Psoas muscle (tissue), 8 donors: ENCODE results near the gene CENPT. TPM values are rescaled to one million over a fixed set of nuclear protein-coding genes. Genes with fewer than 3 reads are reported as not detected.

Source experiments
- ATAC-seq, 4 donors: fragments of 200-7000 bp; cut with Tn5 transposase; one replicate each; pipeline ENCODE4 v1.9.1; 2020; ENCODE audit warnings: moderate library complexity in 3 of 4, mild to moderate bottlenecking in 2 of 4
- DNase-seq, 2 donors: peaks; one replicate each; pipeline ENCODE4 v3.0.0-alpha.2; 2020
- H3K27ac ChIP-seq: fragments of 200-600 bp; one replicate; pipeline ENCODE4 v1.8.0; 2022
- H3K27me3 ChIP-seq, 3 donors: fragments of 200-600 bp in 1 of 3; one replicate each; pipeline versions ENCODE4 v1.6.1 to v1.8.0; 2013 to 2022; ENCODE audit warnings: low read length in 2 of 3, mild to moderate bottlenecking in 2 of 3, moderate library complexity in 1 of 3; ENCODE audit not compliant: insufficient read depth in 3 of 3
- H3K36me3 ChIP-seq, 2 donors: fragments of 200-600 bp in 1 of 2; one replicate each; pipeline versions ENCODE4 v1.6.1 to v1.8.0; 2013 to 2022; ENCODE audit warnings: low read depth in 1 of 2, mild to moderate bottlenecking in 1 of 2, moderate library complexity in 1 of 2; ENCODE audit not compliant: insufficient read depth in 1 of 2
- H3K4me1 ChIP-seq: fragments of 200-600 bp; one replicate; pipeline ENCODE4 v1.8.0; 2022
- H3K4me3 ChIP-seq: fragments of 200-600 bp; one replicate; pipeline ENCODE4 v1.8.0; 2022; ENCODE audit warnings: mild to moderate bottlenecking
- H3K9me3 ChIP-seq: fragments of 200-600 bp; one replicate; pipeline ENCODE4 v1.8.0; 2022
- WGBS, 3 donors: extraction: QIAGEN DNeasy Blood & Tissue Kit; methylation state at CpG; one replicate each; pipeline versions ENCODE4 v1.1.6 to v1.1.7; 2013; 5-methylcytosine and 5-hydroxymethylcytosine counted together
- intact Hi-C, 2 donors: fragments of 100-400 bp; cut with DNase I; formaldehyde crosslinking; loops; one replicate each; pipeline versions ENCODE4 v1.11.0 to v1.14.2; 2022
- polyA plus RNA-seq, 3 donors: library from polyadenylated mRNA; stranded (reverse); fragments of 200-250 nt; gene quantifications; one replicate each; pipeline ENCODE4 v1.2.3, GENCODE V29; 2013
- total RNA-seq, 4 donors: library from RNA; stranded (reverse); fragmentation: NEBNext Ultra II Directional in 2 of 4; extraction: Animal tissue kit (Norgen Biotek cat#: 25700) in 2 of 4; gene quantifications; one replicate each; pipeline versions ENCODE4 v1.2.1 to v1.2.4, GENCODE V29; 2021 to 2023
- TF ChIP-seq, protein P1 (sequence below): fragments of 200-600 bp; IDR thresholded peaks from one replicate; pipeline ENCODE4 v1.8.0; 2022; ENCODE audit warnings: antibody characterized with exemption
- donor health status: healthy with polysubstance abuse.
- donor health status: DM: no; HTN: no; CAD: no; lungs with moderate emphysema.
- donor health status: Bipolar disorder and iron deficiency.
- donor health status: healthy.
- donor health status: DM: yes; HTN: yes; CAD: no.
- donor health status: DM: no; HTN: no; CAD: no.
- donor health status: DM: no; HTN: no; CAD: no.
- donor health status: DM: yes; HTN: yes; CAD: no.

CENPT gene
- total and polyA plus RNA-seq, 7 donors: 13.8 to 26.4 (median 19.9) TPM

DNA sequence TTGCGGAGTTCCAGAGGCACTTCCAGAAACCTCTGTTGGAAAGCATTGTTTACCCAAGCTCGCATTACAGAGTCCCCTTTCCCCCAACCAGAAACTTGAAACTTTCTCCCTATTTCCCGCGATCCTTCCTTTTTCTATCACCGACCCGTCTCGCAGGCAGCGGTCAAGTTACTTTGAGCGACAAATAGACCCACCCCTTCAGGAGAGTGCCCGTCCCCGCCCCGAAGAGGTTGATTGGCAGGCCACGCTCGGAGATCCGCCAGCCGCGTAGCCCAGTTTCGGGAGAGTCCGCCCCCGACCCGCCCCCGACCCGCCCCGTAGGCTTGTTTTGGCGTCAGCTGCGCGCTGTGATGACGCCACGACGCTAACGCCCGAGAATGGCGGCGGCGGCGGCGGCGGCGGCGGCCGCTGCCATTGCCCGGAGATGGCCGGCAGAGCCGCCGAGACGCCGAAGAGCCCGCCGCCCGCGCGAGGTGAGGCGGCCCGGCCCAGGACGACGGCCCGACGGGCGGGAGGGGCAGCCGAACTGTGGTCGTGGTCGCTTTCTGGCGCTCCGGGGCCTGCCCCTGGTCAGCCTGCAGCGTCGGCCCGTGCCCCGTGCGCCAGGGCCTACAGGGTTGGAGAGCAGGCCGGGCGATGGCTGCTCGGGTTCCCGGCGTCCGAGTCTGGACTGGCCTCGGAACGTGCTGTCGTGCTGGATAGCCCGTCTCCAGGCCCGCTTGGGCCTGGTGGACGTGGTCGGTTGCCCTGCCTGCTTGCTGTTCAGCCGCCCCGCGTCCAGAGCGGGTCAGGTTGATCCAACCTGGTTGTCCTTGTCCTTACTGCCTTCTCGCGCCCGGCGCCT lies 45.6 kb upstream of the CENPT start, which contains the start of gene PSKH1:
PSKH1 (plus strand) TSS at position 356 of the 844 bp plus-strand sequence. CDS start 15,496 bp downstream, outside the sequence.
- intact Hi-C loops: no loop called here
- Histone ChIP-seq H3K9me3 (no peaks in the 10 kb centered on the region), H3K4me1 (peaks cover 50% of the 10 kb centered on the region), H3K36me3 (no peaks in the 10 kb centered on the region), H3K4me3 (peak within 1 kb of the TSS; percentile 99), H3K27me3 (peaks cover 0 to 1% (median 0%) of the 10 kb centered on the region in 3 donors), H3K27ac (peak within 1 kb of the TSS; percentile 97)
- peak; percentile 97 to 99 for DNase-seq
- peak; percentile 95 to 97 (median 96) for ATAC-seq
- WGBS, 3 donors: 0% methylated on average over 58 to 90 of the region's 90 CpGs
- TF ChIP-seq, protein P1, sequence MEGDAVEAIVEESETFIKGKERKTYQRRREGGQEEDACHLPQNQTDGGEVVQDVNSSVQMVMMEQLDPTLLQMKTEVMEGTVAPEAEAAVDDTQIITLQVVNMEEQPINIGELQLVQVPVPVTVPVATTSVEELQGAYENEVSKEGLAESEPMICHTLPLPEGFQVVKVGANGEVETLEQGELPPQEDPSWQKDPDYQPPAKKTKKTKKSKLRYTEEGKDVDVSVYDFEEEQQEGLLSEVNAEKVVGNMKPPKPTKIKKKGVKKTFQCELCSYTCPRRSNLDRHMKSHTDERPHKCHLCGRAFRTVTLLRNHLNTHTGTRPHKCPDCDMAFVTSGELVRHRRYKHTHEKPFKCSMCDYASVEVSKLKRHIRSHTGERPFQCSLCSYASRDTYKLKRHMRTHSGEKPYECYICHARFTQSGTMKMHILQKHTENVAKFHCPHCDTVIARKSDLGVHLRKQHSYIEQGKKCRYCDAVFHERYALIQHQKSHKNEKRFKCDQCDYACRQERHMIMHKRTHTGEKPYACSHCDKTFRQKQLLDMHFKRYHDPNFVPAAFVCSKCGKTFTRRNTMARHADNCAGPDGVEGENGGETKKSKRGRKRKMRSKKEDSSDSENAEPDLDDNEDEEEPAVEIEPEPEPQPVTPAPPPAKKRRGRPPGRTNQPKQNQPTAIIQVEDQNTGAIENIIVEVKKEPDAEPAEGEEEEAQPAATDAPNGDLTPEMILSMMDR: no peak

DNA sequence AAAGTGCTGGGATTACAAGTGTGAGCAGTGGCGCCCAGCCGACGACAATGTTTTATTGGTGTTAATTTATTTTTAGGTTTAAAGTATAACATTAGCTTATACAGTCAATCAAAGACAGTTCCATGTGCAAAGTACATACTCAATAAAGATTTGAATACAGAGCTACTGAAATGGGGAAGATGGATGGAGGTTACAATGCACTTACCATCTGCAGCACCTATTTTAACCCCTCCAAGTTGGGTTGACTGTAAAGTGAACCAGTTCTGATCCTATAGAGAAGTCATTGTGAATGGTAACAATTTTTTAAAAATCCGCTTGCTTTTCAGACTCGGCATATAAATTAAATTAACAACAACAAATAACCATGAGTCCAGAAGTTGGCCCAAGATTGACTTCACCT lies 44.9 kb upstream of the CENPT start:
- intact Hi-C loops: no loop called here

DNA sequence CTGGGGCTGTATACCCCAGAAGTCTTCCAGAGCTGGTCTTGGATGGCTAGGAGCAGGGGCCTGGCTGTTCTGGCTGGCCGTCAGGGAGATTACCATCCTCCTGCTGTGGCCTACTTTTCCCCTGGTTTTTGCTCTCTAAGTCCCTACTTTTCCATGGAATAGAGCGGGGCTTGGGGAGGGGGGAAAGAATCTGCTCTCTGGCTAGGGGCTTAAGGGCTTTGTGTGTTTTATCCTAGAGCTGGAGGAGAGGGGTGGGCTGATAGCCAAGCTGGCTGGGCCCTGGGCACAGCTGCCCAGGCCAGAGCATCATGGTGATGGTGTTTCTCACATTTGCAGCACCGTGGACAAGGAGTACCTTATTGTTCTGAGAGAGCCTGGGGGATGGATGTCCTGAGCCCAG lies 40.8 kb upstream of the CENPT start:
- Histone ChIP-seq H3K27ac (no peak overlapping the region), H3K9me3 (no peaks in the 10 kb centered on the region), H3K4me3 (no peak overlapping the region), H3K36me3 (peaks cover 0 to 31% of the 10 kb centered on the region in 2 donors), H3K4me1 (peaks cover 32% of the 10 kb centered on the region), H3K27me3 (no peaks in the 10 kb centered on the region)
- intact Hi-C loops: loop anchor here in 1 of 2 donors (10.0 kb wide), 1 partner anchor 346 kb away; the partner anchor contains the start of gene ESRP2
- TF ChIP-seq, protein P1: no peak
- DNase-seq (no peak), ATAC-seq (no peak)
- WGBS, 3 donors: 47 to 72% (median 51%) methylated on average over 3 of the region's 3 CpGs

More for the DNA sequence above, 44.9 kb upstream of the CENPT start:
- no peak for ATAC-seq
- H3K27ac ChIP-seq: peak overlapping the region; percentile 97
- no peak for DNase-seq
- no peaks in the 10 kb centered on the region for H3K36me3 ChIP-seq
- TF ChIP-seq, protein P1: no peak
- H3K27me3 ChIP-seq: peaks cover 0 to 1% (median 0%) of the 10 kb centered on the region in 3 donors
- peaks cover 44% of the 10 kb centered on the region for H3K4me1 ChIP-seq
- peak overlapping the region; percentile 99 for H3K4me3 ChIP-seq
- 47 to 63% (median 52%) methylated on average over 5 of the region's 5 CpGs for whole genome bisulfite sequencing, 3 donors
- no peaks in the 10 kb centered on the region for H3K9me3 ChIP-seq

DNA sequence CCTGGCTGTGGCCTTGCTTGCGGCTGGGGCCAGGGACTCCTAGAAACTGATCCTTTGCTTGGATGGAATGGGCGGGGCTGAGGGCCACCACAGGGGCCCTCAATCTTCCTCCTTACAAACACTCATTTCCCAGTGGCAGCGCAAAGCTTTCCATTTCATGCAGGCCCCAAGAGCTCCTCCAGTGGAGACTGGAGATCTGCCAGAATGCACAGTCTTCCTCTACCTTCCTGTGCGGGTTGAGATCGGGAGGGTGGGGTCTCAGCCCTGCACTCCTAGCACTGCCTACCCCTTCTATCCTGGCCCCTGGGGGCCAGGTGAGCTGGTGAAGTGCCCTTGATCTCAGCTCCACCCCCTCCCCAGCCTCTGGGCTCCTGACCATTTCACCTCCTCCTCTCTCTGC lies 38.9 kb upstream of the CENPT start:
- DNase-seq (no peak), ATAC-seq (no peak)
- TF ChIP-seq, protein P1: no peak
- intact Hi-C loops: loop anchor here in 1 of 2 donors (10.0 kb wide), 1 partner anchor 348 kb away; the partner anchor contains the start of gene ESRP2
- peaks cover 0 to 44% of the 10 kb centered on the region in 2 donors for H3K36me3 ChIP-seq
- H3K4me1 ChIP-seq: peaks cover 40% of the 10 kb centered on the region
- WGBS, 3 donors: 88 to 96% (median 95%) methylated on average over 5 of the region's 5 CpGs
- no peaks in the 10 kb centered on the region for H3K9me3 ChIP-seq
- H3K27me3 ChIP-seq: no peaks in the 10 kb centered on the region
- H3K4me3 ChIP-seq: no peak overlapping the region
- no peak overlapping the region for H3K27ac ChIP-seq
